Ishikawa (cell line): ENCODE measurements around the gene PIK3C2G.

Experiments
- CEBPB ChIP-seq: IDR thresholded peaks from 2 replicates; pipeline ENCODE4 v1.6.1; 2012
- CREB1 ChIP-seq: IDR thresholded peaks from 2 replicates; pipeline ENCODE4 v1.6.1; 2012; ENCODE audit warnings: low read depth
- EGR1 ChIP-seq: IDR thresholded peaks from 2 replicates; pipeline ENCODE4 v1.6.1; 2012
- EP300 ChIP-seq: IDR thresholded peaks from 2 replicates; pipeline ENCODE4 v1.6.1; 2012; ENCODE audit warnings: borderline replicate concordance
- FOXM1 ChIP-seq: IDR thresholded peaks from 2 replicates; pipeline ENCODE4 v1.6.1; 2012; ENCODE audit warnings: low read depth, borderline replicate concordance
- NFIC ChIP-seq: IDR thresholded peaks from 2 replicates; pipeline ENCODE4 v1.6.1; 2012
- RAD21 ChIP-seq: IDR thresholded peaks from 2 replicates; pipeline ENCODE4 v1.6.1; 2012; ENCODE audit warnings: low read depth
- TAF1 ChIP-seq: IDR thresholded peaks from 2 replicates; pipeline ENCODE4 v1.6.1; 2012; ENCODE audit warnings: low read depth, mild to moderate bottlenecking
- TCF12 ChIP-seq: IDR thresholded peaks from 2 replicates; pipeline ENCODE4 v1.6.1; 2012; ENCODE audit warnings: low read depth
- TEAD4 ChIP-seq: IDR thresholded peaks from 2 replicates; pipeline ENCODE4 v1.6.1; 2012
- YY1 ChIP-seq: IDR thresholded peaks from 2 replicates; pipeline ENCODE4 v1.6.1; 2012; ENCODE audit warnings: low read depth
- ZBTB7A ChIP-seq: IDR thresholded peaks from 2 replicates; pipeline ENCODE4 v1.6.1; 2012; ENCODE audit warnings: low read depth
- TF ChIP-seq, protein P1 (sequence below): IDR thresholded peaks from 2 replicates; pipeline ENCODE4 v1.6.1; 2012
- TF ChIP-seq, protein P2 (sequence below): IDR thresholded peaks from 2 replicates; pipeline ENCODE4 v1.6.1; 2012; ENCODE audit warnings: low read depth, mild to moderate bottlenecking
- TF ChIP-seq, protein P3 (sequence below): IDR thresholded peaks from 2 replicates; pipeline ENCODE4 v1.6.1; 2012

The PIK3C2G gene

DNA sequence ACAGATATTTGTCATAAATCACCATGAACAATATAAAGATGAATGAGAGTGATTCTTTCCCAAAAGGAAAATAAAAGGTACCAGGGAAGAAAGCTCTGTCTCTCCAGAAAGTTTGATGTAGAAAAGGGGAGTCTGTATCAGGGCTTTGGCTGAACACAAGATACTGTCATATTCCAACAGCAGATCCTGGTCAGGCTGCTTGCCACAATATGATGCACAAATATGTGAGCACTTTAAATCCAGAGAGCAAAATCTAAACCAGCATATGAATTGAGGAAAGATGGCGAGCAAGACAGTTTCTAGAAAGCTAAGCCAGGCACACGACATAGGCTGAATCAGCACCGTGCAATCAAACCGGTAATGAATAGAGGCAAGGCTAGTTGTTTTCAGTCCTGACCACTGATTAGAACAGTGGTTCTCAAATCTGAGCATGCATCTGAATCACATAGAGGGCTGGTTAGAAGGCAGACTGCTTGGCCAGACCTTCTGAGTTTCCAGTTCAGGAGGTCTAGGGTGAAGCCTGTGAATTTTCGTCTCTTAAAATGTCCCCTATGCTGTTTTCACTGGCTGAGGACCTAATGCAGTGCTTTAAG is 415.8 kb downstream of the PIK3C2G start:
- TF ChIP-seq, protein P1, sequence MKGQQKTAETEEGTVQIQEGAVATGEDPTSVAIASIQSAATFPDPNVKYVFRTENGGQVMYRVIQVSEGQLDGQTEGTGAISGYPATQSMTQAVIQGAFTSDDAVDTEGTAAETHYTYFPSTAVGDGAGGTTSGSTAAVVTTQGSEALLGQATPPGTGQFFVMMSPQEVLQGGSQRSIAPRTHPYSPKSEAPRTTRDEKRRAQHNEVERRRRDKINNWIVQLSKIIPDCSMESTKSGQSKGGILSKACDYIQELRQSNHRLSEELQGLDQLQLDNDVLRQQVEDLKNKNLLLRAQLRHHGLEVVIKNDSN, result no peak
- no peak for TF ChIP-seq TAF1
- no peak for TF ChIP-seq RAD21
- no peak for TF ChIP-seq CREB1
- TF ChIP-seq TEAD4, result no peak
- no peak for TF ChIP-seq CEBPB
- no peak for TF ChIP-seq EGR1
- TF ChIP-seq TCF12, result no peak
- no peak for TF ChIP-seq FOXM1
- TF ChIP-seq EP300, result no peak

DNA sequence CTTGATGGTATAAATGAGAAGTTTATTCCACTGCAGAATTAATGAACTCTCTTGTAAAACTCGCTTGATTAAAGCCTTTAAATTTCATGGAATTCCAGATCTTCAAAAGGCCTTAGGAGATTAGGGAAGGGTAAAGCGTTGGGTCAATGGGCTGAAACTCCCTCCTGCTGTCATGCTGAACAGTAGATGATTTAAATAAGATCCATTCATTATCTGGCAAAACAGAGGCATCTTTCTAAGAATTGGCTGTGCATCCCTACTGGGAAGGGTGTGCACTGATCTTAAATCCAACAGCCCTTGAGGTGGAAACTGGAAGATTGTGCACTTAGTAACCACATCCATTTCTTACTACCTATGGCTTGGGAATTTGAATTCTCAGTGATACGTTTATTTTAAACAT is 420.5 kb downstream of the PIK3C2G start:
- TF ChIP-seq, protein P2, sequence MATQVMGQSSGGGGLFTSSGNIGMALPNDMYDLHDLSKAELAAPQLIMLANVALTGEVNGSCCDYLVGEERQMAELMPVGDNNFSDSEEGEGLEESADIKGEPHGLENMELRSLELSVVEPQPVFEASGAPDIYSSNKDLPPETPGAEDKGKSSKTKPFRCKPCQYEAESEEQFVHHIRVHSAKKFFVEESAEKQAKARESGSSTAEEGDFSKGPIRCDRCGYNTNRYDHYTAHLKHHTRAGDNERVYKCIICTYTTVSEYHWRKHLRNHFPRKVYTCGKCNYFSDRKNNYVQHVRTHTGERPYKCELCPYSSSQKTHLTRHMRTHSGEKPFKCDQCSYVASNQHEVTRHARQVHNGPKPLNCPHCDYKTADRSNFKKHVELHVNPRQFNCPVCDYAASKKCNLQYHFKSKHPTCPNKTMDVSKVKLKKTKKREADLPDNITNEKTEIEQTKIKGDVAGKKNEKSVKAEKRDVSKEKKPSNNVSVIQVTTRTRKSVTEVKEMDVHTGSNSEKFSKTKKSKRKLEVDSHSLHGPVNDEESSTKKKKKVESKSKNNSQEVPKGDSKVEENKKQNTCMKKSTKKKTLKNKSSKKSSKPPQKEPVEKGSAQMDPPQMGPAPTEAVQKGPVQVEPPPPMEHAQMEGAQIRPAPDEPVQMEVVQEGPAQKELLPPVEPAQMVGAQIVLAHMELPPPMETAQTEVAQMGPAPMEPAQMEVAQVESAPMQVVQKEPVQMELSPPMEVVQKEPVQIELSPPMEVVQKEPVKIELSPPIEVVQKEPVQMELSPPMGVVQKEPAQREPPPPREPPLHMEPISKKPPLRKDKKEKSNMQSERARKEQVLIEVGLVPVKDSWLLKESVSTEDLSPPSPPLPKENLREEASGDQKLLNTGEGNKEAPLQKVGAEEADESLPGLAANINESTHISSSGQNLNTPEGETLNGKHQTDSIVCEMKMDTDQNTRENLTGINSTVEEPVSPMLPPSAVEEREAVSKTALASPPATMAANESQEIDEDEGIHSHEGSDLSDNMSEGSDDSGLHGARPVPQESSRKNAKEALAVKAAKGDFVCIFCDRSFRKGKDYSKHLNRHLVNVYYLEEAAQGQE, result no peak
- TF ChIP-seq, protein P1, result no peak
- no peak for TF ChIP-seq CREB1
- no peak for TF ChIP-seq TCF12
- TF ChIP-seq, protein P3, sequence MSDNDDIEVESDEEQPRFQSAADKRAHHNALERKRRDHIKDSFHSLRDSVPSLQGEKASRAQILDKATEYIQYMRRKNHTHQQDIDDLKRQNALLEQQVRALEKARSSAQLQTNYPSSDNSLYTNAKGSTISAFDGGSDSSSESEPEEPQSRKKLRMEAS, result no peak
- no peak for TF ChIP-seq EGR1
- no peak for TF ChIP-seq NFIC
- no peak for TF ChIP-seq YY1
- no peak for TF ChIP-seq CEBPB
- TF ChIP-seq TEAD4, result no peak
- no peak for TF ChIP-seq EP300
- TF ChIP-seq TAF1, result no peak
- no peak for TF ChIP-seq RAD21
- TF ChIP-seq ZBTB7A, result no peak
- TF ChIP-seq FOXM1, result no peak

DNA sequence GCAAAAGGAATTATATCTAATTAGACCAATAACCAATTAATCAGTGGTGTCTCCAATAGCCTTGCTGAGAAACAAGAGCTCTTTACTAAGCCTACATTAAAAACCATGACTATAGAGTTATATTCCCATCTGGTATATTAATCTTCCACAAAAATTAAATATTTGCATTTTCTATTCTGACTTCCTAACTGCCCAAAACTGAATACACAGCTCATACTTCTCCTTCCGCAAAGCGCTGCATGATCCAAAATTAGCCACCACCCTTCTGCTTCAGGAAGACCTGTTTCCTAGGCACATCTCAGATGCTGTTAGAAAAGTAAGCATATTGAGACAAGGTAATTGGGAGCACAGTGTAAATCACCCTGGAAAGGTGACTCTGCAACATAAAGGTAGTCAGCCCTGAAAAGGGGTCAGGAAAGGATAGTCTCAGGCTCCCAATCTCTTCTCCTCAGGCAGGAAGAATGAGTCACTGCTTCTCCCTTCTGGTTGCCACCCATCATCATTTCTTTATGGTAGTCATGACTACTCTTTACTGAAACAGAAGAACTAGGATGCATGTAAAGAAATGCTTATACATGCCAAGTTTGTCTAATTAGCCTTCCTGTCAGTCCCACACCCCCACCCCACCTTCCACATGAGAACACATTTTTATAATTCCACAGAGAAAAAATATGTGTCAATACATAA is 422.2 kb downstream of the PIK3C2G start:
- no peak for TF ChIP-seq CREB1
- TF ChIP-seq RAD21, result no peak
- TF ChIP-seq TAF1, result no peak
- TF ChIP-seq EGR1, result no peak
- TF ChIP-seq, protein P3, result no peak
- TF ChIP-seq YY1, result no peak
- TF ChIP-seq CEBPB, result no peak
- TF ChIP-seq NFIC, result no peak
- TF ChIP-seq, protein P2, result no peak
- TF ChIP-seq EP300, result no peak
- TF ChIP-seq TEAD4, result no peak
- no peak for TF ChIP-seq TCF12
- TF ChIP-seq, protein P1, result no peak
- no peak for TF ChIP-seq ZBTB7A
- no peak for TF ChIP-seq FOXM1

DNA sequence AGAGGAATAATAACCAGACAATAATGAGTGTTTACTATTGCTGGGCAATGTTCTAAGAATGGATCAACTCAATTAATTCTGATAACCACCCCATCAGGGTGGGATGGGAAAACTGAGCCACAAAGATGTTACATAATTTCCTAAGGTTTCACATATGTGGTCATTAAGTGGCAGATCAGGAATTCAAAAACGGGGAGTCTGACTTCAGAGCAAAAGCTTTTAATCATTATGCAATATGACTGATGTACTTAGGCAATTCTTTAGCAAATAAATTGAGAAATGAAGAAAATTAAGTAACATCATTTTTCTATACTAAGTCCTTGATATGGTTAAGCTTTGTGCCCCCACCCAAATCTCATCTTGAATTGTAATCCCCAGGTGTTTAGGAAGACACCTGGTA is 423.1 kb downstream of the PIK3C2G start:
- no peak for TF ChIP-seq TAF1
- no peak for TF ChIP-seq ZBTB7A
- TF ChIP-seq, protein P1, result no peak
- TF ChIP-seq, protein P2, result no peak
- TF ChIP-seq TCF12, result no peak
- no peak for TF ChIP-seq YY1
- no peak for TF ChIP-seq RAD21
